ENCODE data around the gene ATG101. TPM values are rescaled to one million over a fixed set of nuclear protein-coding genes. Genes with fewer than 3 reads are reported as not detected.
A peak's percentile ranks its signal among the peaks of the same experiment; 100 is the strongest.
"Not testable (repeated sequence)": the region's sequence is repeated elsewhere in the genome, so short reads cannot be mapped to it uniquely, and the experiment has no call there.

The ATG101 gene
- total RNA-seq, 1 donor from 2014 or later = 35.2 TPM

- not testable (repeated sequence) for ATAC-seq
These were observed 46.7 kb downstream of the ATG101 start for GRCh38 chr12:52116222-52117125.

GRCh38 chr12:52117806-52118475 lies 48.2 kb downstream of the ATG101 start:
- ATAC-seq = not testable (repeated sequence)

- ATAC-seq = peak; percentile 74
These were observed 49.8 kb downstream of the ATG101 start for GRCh38 chr12:52119398-52120254.

GRCh38 chr12:52120951-52121823 lies 51.4 kb downstream of the ATG101 start:
- ATAC-seq = no peak

- peak; percentile 34 for ATAC-seq
These were observed 52.2 kb downstream of the ATG101 start for GRCh38 chr12:52121824-52122539.

GRCh38 chr12:52122540-52122871 lies 52.7 kb downstream of the ATG101 start:
- no peak for ATAC-seq

GRCh38 chr12:52122904-52123303 lies 53.1 kb downstream of the ATG101 start:
- ATAC-seq = no peak

- ATAC-seq = no peak
These were observed 53.9 kb downstream of the ATG101 start for GRCh38 chr12:52123487-52124186.

- no peak for ATAC-seq
These were observed 55.7 kb downstream of the ATG101 start for GRCh38 chr12:52125476-52125900.

- ATAC-seq = no peak
These were observed 56.3 kb downstream of the ATG101 start for GRCh38 chr12:52126050-52126604.

Other genes with a start within 250 kb of the ATG101 start
- 0.16 TPM for gene FIGNL2, start 221.3 kb upstream of the ATG101 start, total RNA-seq
- not detected for gene ANKRD33, start 181.9 kb upstream of the ATG101 start, total RNA-seq
- gene ACVRL1, start 162.5 kb upstream of the ATG101 start, total RNA-seq = 4.9 TPM
- 19.2 TPM for gene ACVR1B, start 118.3 kb upstream of the ATG101 start, total RNA-seq
- 3.9 TPM for gene TAMALIN, start 63.0 kb upstream of the ATG101 start, total RNA-seq
- 2.0 TPM for gene NR4A1, start 18.5 kb upstream of the ATG101 start, total RNA-seq
- gene SMIM41, start 9.7 kb downstream of the ATG101 start, total RNA-seq = not detected
- 17.9 TPM for gene KRT80, start 122.0 kb downstream of the ATG101 start, total RNA-seq
- gene KRT7, start 163.3 kb downstream of the ATG101 start, total RNA-seq = 113 TPM
- gene KRT86, start 204.7 kb downstream of the ATG101 start, total RNA-seq = not detected
- gene KRT81, start 221.6 kb downstream of the ATG101 start, total RNA-seq = not detected